Stimulated activated CD4-positive, alpha-beta T cell treated with anti-CD3 and anti-CD28 coated beads, Interleukin-4, amount 100 ng/mL, for 4 hours (primary cell): Measurements from ENCODE around the gene APBA1.
"Not testable (repeated sequence)": the region's sequence is repeated elsewhere in the genome, so short reads cannot be mapped to it uniquely, and the experiment has no call there.

Source experiments
- DNase-seq, 2 experiments: peaks; one replicate each; pipeline ENCODE4 v3.0.0-alpha.2; 2020

Gene APBA1

GRCh38 chr9:69470186-69470977 is 201.8 kb downstream of the APBA1 start:
- no peak for DNase-seq

GRCh38 chr9:69469136-69469535 is 203.0 kb downstream of the APBA1 start:
- DNase-seq, result no peak

- DNase-seq, result no peak
These were observed 203.8 kb downstream of the APBA1 start for GRCh38 chr9:69468380-69468779.

- DNase-seq, result no peak
These were observed 206.0 kb downstream of the APBA1 start for GRCh38 chr9:69466151-69466550.

GRCh38 chr9:69465473-69465872 is 206.7 kb downstream of the APBA1 start:
- DNase-seq, result no peak

GRCh38 chr9:69463497-69464068 is 208.6 kb downstream of the APBA1 start:
- no peak for DNase-seq

GRCh38 chr9:69462394-69462793 is 209.8 kb downstream of the APBA1 start:
- DNase-seq, result no peak

- DNase-seq, result no peak
These were observed 210.9 kb downstream of the APBA1 start for GRCh38 chr9:69461103-69461887.

- no peak for DNase-seq
These were observed 212.2 kb downstream of the APBA1 start for GRCh38 chr9:69460012-69460411.

GRCh38 chr9:69458176-69458575 is 214.0 kb downstream of the APBA1 start:
- no peak for DNase-seq

- DNase-seq, result no peak
These were observed 216.0 kb downstream of the APBA1 start for GRCh38 chr9:69456201-69456600.

- DNase-seq, result no peak
These were observed 216.9 kb downstream of the APBA1 start for GRCh38 chr9:69455311-69455710.

- no peak for DNase-seq
These were observed 217.8 kb downstream of the APBA1 start for GRCh38 chr9:69454321-69454720.

- no peak for DNase-seq
These were observed 218.4 kb downstream of the APBA1 start for GRCh38 chr9:69453746-69454145.

- no peak for DNase-seq
These were observed 219.9 kb downstream of the APBA1 start for GRCh38 chr9:69452110-69452782.

GRCh38 chr9:69446496-69446895 is 225.7 kb downstream of the APBA1 start:
- DNase-seq, result no peak

- DNase-seq, result no peak
These were observed 226.9 kb downstream of the APBA1 start for GRCh38 chr9:69445251-69445650.

GRCh38 chr9:69444791-69445190 is 227.4 kb downstream of the APBA1 start:
- no peak for DNase-seq

GRCh38 chr9:69444021-69444420 is 228.2 kb downstream of the APBA1 start:
- no peak for DNase-seq

GRCh38 chr9:69443178-69443577 is 229.0 kb downstream of the APBA1 start:
- DNase-seq, result no peak

GRCh38 chr9:69442486-69442885 is 229.7 kb downstream of the APBA1 start:
- DNase-seq, result no peak

GRCh38 chr9:69440254-69440955 is 231.8 kb downstream of the APBA1 start:
- not testable (repeated sequence) for DNase-seq

GRCh38 chr9:69439654-69440053 is 232.5 kb downstream of the APBA1 start:
- DNase-seq, result not testable (repeated sequence)
